ENCODE measurements around the gene BNC2. TPM values are rescaled to one million over a fixed set of nuclear protein-coding genes. Genes with fewer than 3 reads are reported as not detected.

The BNC2 gene
- total RNA-seq, 4 donors from 2014 or later = 20.5 to 55.4 (median 26.2) TPM

DNA sequence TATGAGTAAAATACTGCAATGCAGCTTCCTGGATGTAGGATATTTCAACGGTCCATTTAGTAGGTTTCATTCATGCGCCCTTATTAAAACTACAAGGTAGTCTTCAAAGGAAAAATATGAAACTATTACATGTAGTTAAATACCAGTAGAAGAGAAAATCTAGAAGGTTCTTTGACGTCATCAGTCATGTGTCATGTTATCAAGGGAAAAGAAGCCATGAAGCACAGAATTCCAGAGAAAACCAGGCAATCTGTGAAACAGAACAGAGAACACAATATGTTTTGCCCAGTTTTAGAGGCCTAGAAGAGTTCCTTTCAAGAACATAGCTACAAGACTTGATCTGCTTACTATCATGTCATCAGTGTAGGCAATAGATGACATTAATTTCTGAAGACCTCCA is 38.4 kb downstream of the BNC2 start:
- Histone ChIP-seq H3K4me3 (no peak overlapping the region), H3K27ac (peak overlapping the region in 1 of 4 donors; percentile 8), H3K4me1 (peaks cover 0 to 25% (median 14%) of the 10 kb centered on the region in 4 donors), H3K9me3 (no peaks in the 10 kb centered on the region), H3K27me3 (peaks cover 7% of the 10 kb centered on the region), H3K36me3 (no peaks in the 10 kb centered on the region)
- in situ Hi-C loops (cut with MboI; ENCODE audit: low pct_ligation_motif_present in 1 of 4, low pct_unique_long_range_greater_than_20kb in 1 of 4, low sequenced_read_pairs in 3 of 4) = no loop called here
- WGBS, 2 donors (ENCODE audit: low coverage in 1 of 2) = 86 to 87% methylated on average over 3 of the region's 3 CpGs
- no peak for TF ChIP-seq CTCF (IDR thresholded peaks at IDR 0.05)
- DNase-seq = no peak
- intact Hi-C loops (cut with DNase I; ENCODE audit: low total_unique reads) = no loop called here

DNA sequence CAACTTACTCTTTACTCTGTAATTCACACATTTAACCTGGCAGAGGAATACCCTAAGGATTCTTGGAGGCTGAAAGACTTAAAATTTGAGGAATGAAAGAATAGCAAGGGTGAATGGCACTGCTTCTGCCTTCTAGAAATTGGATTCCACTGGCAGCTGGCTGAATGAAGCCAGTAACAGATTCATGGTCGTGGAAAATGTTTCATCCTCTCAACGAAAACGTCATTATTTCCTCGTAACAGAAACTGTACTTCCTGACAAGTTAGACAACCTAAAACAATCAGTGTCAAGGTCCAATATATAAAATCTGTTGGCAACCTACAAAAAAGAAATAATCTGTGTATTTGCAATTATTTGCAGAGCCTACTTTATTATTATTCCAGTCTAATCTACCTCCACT is 39.7 kb downstream of the BNC2 start:
- H3K27ac ChIP-seq = peak overlapping the region in 1 of 4 donors; percentile 19
- WGBS, 2 donors (ENCODE audit: low coverage in 1 of 2) = 59% methylated on average over 4 of the region's 4 CpGs; no CpG with 5 or more reads in 1 of the 2 donors

GRCh38 chr9:16828340-16829281 is 41.9 kb downstream of the BNC2 start:
- H3K4me1 ChIP-seq = peaks cover 0 to 30% (median 25%) of the 10 kb centered on the region in 4 donors
- H3K4me3 ChIP-seq = peak overlapping the region in 3 of 4 donors; percentile 24 to 46 (median 25)
- in situ Hi-C loops (cut with MboI; ENCODE audit: low pct_ligation_motif_present in 1 of 4, low pct_unique_long_range_greater_than_20kb in 1 of 4, low sequenced_read_pairs in 3 of 4) = no loop called here
- intact Hi-C loops (cut with DNase I; ENCODE audit: low total_unique reads) = no loop called here
- peak; percentile 18 for DNase-seq
- peaks cover 7% of the 10 kb centered on the region for H3K27me3 ChIP-seq
- H3K9me3 ChIP-seq = no peaks in the 10 kb centered on the region
- H3K27ac ChIP-seq = peak overlapping the region; percentile 60 to 81 (median 76)
- no peak for TF ChIP-seq EP300 (IDR thresholded peaks at IDR 0.05; ENCODE audit: low read depth)
- no peak for TF ChIP-seq CTCF (IDR thresholded peaks at IDR 0.05)
- no peak for TF ChIP-seq POLR2A (IDR thresholded peaks at IDR 0.05)
- no peak for TF ChIP-seq POLR2AphosphoS5 (IDR thresholded peaks at IDR 0.05)
- WGBS, 2 donors (ENCODE audit: low coverage in 1 of 2) = 20 to 23% methylated on average over 5 to 30 of the region's 30 CpGs
- H3K36me3 ChIP-seq = no peaks in the 10 kb centered on the region

More for the DNA sequence above, 39.7 kb downstream of the BNC2 start:
- intact Hi-C loops (cut with DNase I; ENCODE audit: low total_unique reads) = no loop called here
- Histone ChIP-seq H3K36me3 (no peaks in the 10 kb centered on the region), H3K4me1 (peaks cover 0 to 25% (median 14%) of the 10 kb centered on the region in 4 donors), H3K4me3 (no peak overlapping the region), H3K27me3 (peaks cover 7% of the 10 kb centered on the region), H3K9me3 (no peaks in the 10 kb centered on the region)
- TF ChIP-seq POLR2AphosphoS5 (IDR thresholded peaks at IDR 0.05) (no peak), CTCF (IDR thresholded peaks at IDR 0.05) (no peak)
- DNase-seq = no peak
- in situ Hi-C loops (cut with MboI; ENCODE audit: low pct_ligation_motif_present in 1 of 4, low pct_unique_long_range_greater_than_20kb in 1 of 4, low sequenced_read_pairs in 3 of 4) = no loop called here

- Histone ChIP-seq H3K4me3 (no peak overlapping the region), H3K4me1 (peaks cover 0 to 22% (median 21%) of the 10 kb centered on the region in 4 donors), H3K27me3 (peaks cover 7% of the 10 kb centered on the region), H3K36me3 (no peaks in the 10 kb centered on the region), H3K27ac (peak overlapping the region; percentile 28 to 51 (median 46)), H3K9me3 (no peaks in the 10 kb centered on the region)
- TF ChIP-seq POLR2AphosphoS5 (IDR thresholded peaks at IDR 0.05) (peak in 2 of 3 donors; percentile 29 to 44), POLR2A (IDR thresholded peaks at IDR 0.05) (no peak)
- WGBS, 2 donors (ENCODE audit: low coverage in 1 of 2) = 29 to 64% methylated on average over 2 to 5 of the region's 5 CpGs
- peak; percentile 12 for DNase-seq
- intact Hi-C loops (cut with DNase I; ENCODE audit: low total_unique reads) = no loop called here
- in situ Hi-C loops (cut with MboI; ENCODE audit: low pct_ligation_motif_present in 1 of 4, low pct_unique_long_range_greater_than_20kb in 1 of 4, low sequenced_read_pairs in 3 of 4) = no loop called here
These were observed 44.4 kb downstream of the BNC2 start for GRCh38 chr9:16825971-16826625.
